H1 (cell line): ENCODE results near the gene SRSF9. TPM values are rescaled to one million over a fixed set of nuclear protein-coding genes. Genes with fewer than 3 reads are reported as not detected.

ENCODE experiments used
- CTCF ChIA-PET: fragments of 300-600 bp; sonication (Branson Sonifier 250); formaldehyde crosslinking; loops from one replicate; lab custom pipeline; 2021; ENCODE audit not compliant: partially characterized antibody; lab: Charles Lee
- POLR2A ChIA-PET: fragments of 300-600 bp; sonication (Branson Sonifier 250); formaldehyde crosslinking; loops from one replicate; lab custom pipeline; 2021; ENCODE audit warnings: inconsistent platforms; ENCODE audit not compliant: partially characterized antibody; lab: Charles Lee
- DNase-seq, 2 experiments: peaks; one replicate each; pipeline versions ENCODE4 v3.0.0 to v3.0.0-alpha.2; 2010 to 2022; ENCODE audit warnings: low spot score in 2 of 2, low read depth in 1 of 2, mixed read lengths in 1 of 2
- FAIRE-seq: peaks from 2 replicates; lab custom pipeline; 2011; peaks lifted over from hg19 to GRCh38; lab: Jason Lieb, UNC
- H2AFZ ChIP-seq: 2 replicates; pipeline ENCODE4 v1.8.1; 2012; ENCODE audit warnings: low read length, inconsistent platforms
- H2AK5ac ChIP-seq: 2 replicates; pipeline ENCODE4 v1.6.1; 2013; ENCODE audit warnings: low read depth, low read length
- H2BK120ac ChIP-seq: replicated peaks from 2 replicates; pipeline ENCODE3; 2013; ENCODE audit warnings: low read depth, low read length, inconsistent platforms
- H2BK12ac ChIP-seq: 2 replicates; pipeline ENCODE4 v1.6.1; 2013; ENCODE audit warnings: low read depth, low read length
- H2BK15ac ChIP-seq: 2 replicates; pipeline ENCODE4 v1.6.1; 2013; ENCODE audit warnings: low read length
- H2BK20ac ChIP-seq: 2 replicates; pipeline ENCODE4 v1.6.1; 2013; ENCODE audit warnings: low read length
- H2BK5ac ChIP-seq: 2 replicates; pipeline ENCODE4 v1.6.1; 2013; ENCODE audit warnings: low read depth, low read length
- H3K14ac ChIP-seq: 2 replicates; pipeline ENCODE4 v1.6.1; 2013; ENCODE audit warnings: inconsistent platforms; ENCODE audit not compliant: insufficient read length
- H3K18ac ChIP-seq: 2 replicates; pipeline ENCODE4 v1.6.1; 2013; ENCODE audit warnings: low read length; ENCODE audit errors: extremely low read depth
- H3K23ac ChIP-seq: 2 replicates; pipeline ENCODE4 v1.6.1; 2013; ENCODE audit warnings: inconsistent platforms; ENCODE audit not compliant: insufficient read length
- H3K23me2 ChIP-seq: 2 replicates; pipeline ENCODE4 v1.6.1; 2013; ENCODE audit warnings: low read depth, low read length
- H3K27ac ChIP-seq: 2 replicates; pipeline ENCODE4 v1.6.1; 2011; ENCODE audit warnings: low read depth, low read length, inconsistent platforms
- H3K27me3 ChIP-seq, 4 experiments: replicated peaks in 1 of 4; 1 replicate in 1 of 4; 2 replicates in 3 of 4; pipeline versions ENCODE4 v1.6.1 to v1.8.1; 2011 to 2013; ENCODE audit warnings: low read length in 3 of 4, mild to moderate bottlenecking in 3 of 4, inconsistent platforms in 2 of 4, mixed read lengths in 2 of 4, moderate library complexity in 1 of 4; ENCODE audit not compliant: control insufficient read depth in 3 of 4, insufficient read depth in 3 of 4; ENCODE audit errors: extremely low read depth in 1 of 4
- H3K36me3 ChIP-seq, 4 experiments: 2 replicates each; pipeline versions ENCODE4 v1.6.1 to v1.8.1; 2011 to 2013; ENCODE audit warnings: mild to moderate bottlenecking in 4 of 4, low read length in 3 of 4, moderate library complexity in 2 of 4, control low read depth in 1 of 4, inconsistent platforms in 1 of 4; ENCODE audit not compliant: insufficient read depth in 4 of 4, control insufficient read depth in 2 of 4
- H3K4ac ChIP-seq: replicated peaks from 2 replicates; pipeline ENCODE3; 2013; ENCODE audit warnings: low read length, low read depth, mixed read lengths, inconsistent platforms; ENCODE audit not compliant: insufficient read length
- H3K4me1 ChIP-seq, 4 experiments: replicated peaks in 1 of 4; 1 replicate in 1 of 4; 2 replicates in 3 of 4; pipeline versions ENCODE4 v1.6.1 to v1.8.1; 2011 to 2013; ENCODE audit warnings: low read length in 3 of 4, inconsistent platforms in 2 of 4, mixed read lengths in 1 of 4; ENCODE audit not compliant: insufficient read depth in 4 of 4, control insufficient read depth in 3 of 4
- H3K4me2 ChIP-seq, 2 experiments: 2 replicates each; pipeline versions ENCODE4 v1.6.1 to v1.8.1; 2011 to 2013; ENCODE audit warnings: low read depth in 2 of 2, low read length in 2 of 2, control low read depth in 1 of 2, inconsistent platforms in 1 of 2, mild to moderate bottlenecking in 1 of 2; ENCODE audit not compliant: insufficient read depth in 1 of 2
- H3K4me3 ChIP-seq, 4 experiments: fragments of 200-600, 300-600 bp in 1 of 4; sonication (generic), shearing (Covaris generic), sonication (Bioruptor Twin) in 1 of 4; 2 replicates each; pipeline versions ENCODE4 v1.5.1 to v1.8.1; 2011 to 2016; ENCODE audit warnings: low read length in 4 of 4, low read depth in 3 of 4, control low read depth in 2 of 4, inconsistent platforms in 2 of 4, mild to moderate bottlenecking in 2 of 4, mixed read lengths in 1 of 4, moderate library complexity in 1 of 4; ENCODE audit not compliant: insufficient read depth in 2 of 4; ENCODE audit errors: extremely low read depth in 1 of 4
- H3K56ac ChIP-seq: replicated peaks from 2 replicates; pipeline ENCODE3; 2013; ENCODE audit warnings: low read depth, mild to moderate bottlenecking, mixed read lengths, low read length, inconsistent platforms; ENCODE audit not compliant: insufficient read length
- H3K79me1 ChIP-seq: 2 replicates; pipeline ENCODE4 v1.6.1; 2013; ENCODE audit warnings: low read depth, low read length, control low read depth
- H3K79me2 ChIP-seq, 2 experiments: 2 replicates each; pipeline versions ENCODE4 v1.6.1 to v1.8.1; 2012 to 2013; ENCODE audit warnings: low read length in 2 of 2, mild to moderate bottlenecking in 2 of 2, inconsistent platforms in 1 of 2; ENCODE audit not compliant: insufficient read depth in 2 of 2, control insufficient read depth in 1 of 2
- H3K9ac ChIP-seq, 4 experiments: replicated peaks in 1 of 4; 1 replicate in 1 of 4; 2 replicates in 3 of 4; pipeline versions ENCODE4 v1.6.1 to v1.8.1; 2011 to 2013; ENCODE audit warnings: low read depth in 3 of 4, low read length in 3 of 4, control low read depth in 2 of 4, mild to moderate bottlenecking in 2 of 4, moderate library complexity in 2 of 4, inconsistent platforms in 1 of 4; ENCODE audit errors: extremely low read depth in 1 of 4
- H3K9me3 ChIP-seq, 2 experiments: 2 replicates each; pipeline versions ENCODE4 v1.6.1 to v1.8.1; 2012 to 2013; ENCODE audit warnings: mild to moderate bottlenecking in 2 of 2, moderate library complexity in 2 of 2, control low read depth in 1 of 2, inconsistent platforms in 1 of 2, low read depth in 1 of 2, low read length in 1 of 2, mixed read lengths in 1 of 2; ENCODE audit not compliant: insufficient read depth in 2 of 2
- H4K20me1 ChIP-seq, 2 experiments: replicated peaks in 1 of 2; 2 replicates each; pipeline versions ENCODE3 to v1.8.1; 2011 to 2013; ENCODE audit warnings: inconsistent platforms in 2 of 2, low read length in 2 of 2, mild to moderate bottlenecking in 1 of 2; ENCODE audit not compliant: insufficient read depth in 2 of 2, control insufficient read depth in 1 of 2
- H4K5ac ChIP-seq: 2 replicates; pipeline ENCODE4 v1.6.1; 2013; ENCODE audit warnings: low read length, low read depth, mixed read lengths, inconsistent platforms; ENCODE audit not compliant: insufficient read length
- H4K8ac ChIP-seq: 2 replicates; pipeline ENCODE4 v1.8.0; 2013; ENCODE audit warnings: mild to moderate bottlenecking, moderate library complexity, low read length, inconsistent platforms; ENCODE audit not compliant: insufficient read depth; ENCODE audit errors: extremely low read depth
- H4K91ac ChIP-seq: replicated peaks from 2 replicates; pipeline ENCODE3; 2013; ENCODE audit warnings: low read length, mixed read lengths, inconsistent platforms; ENCODE audit not compliant: insufficient read length
- PHF8 ChIP-seq: fragments of 200-600 bp; sonication (generic); conservative IDR thresholded peaks from 2 replicates; pipeline ENCODE4 v1.7.1; 2012; ENCODE audit warnings: low read depth, mild to moderate bottlenecking, inconsistent platforms, low read length, moderate library complexity
- TCF12 ChIP-seq: IDR thresholded peaks from 2 replicates; pipeline ENCODE4 v1.6.1; 2011; ENCODE audit warnings: low read depth, mild to moderate bottlenecking, low read length
- WGBS, 2 experiments: shearing (Covaris generic) in 1 of 2; methylation state at CpG; one replicate each; pipeline versions ENCODE4 v1.1.6 to v1.1.7; 2013 to 2015; ENCODE audit warnings: low lambda C conversion rate in 2 of 2, mixed read lengths in 2 of 2, inconsistent platforms in 1 of 2, low coverage in 1 of 2, missing lambda C conversion rate in 1 of 2; ENCODE audit not compliant: insufficient replicate concordance in 2 of 2, insufficient coverage in 1 of 2, insufficient read length in 1 of 2; ENCODE audit errors: extremely low coverage in 1 of 2, missing lambda C conversion rate in 1 of 2; 5-methylcytosine and 5-hydroxymethylcytosine counted together
- polyA plus RNA-seq, 7 experiments: library from polyadenylated mRNA; depleted of rRNA in 3 of 7; stranded (reverse) in 5 of 7; unstranded in 2 of 7; fragments of >200 nt in 5 of 7; fragments of 200-250 nt in 2 of 7; gene quantifications; 1 replicate in 5 of 7; 2 replicates in 1 of 7; 4 replicates in 1 of 7; pipeline versions ENCODE4 v1.2.1 to v1.2.3, GENCODE V29; 2011 to 2013; ENCODE audit warnings: missing spikeins in 2 of 7, mixed read lengths in 2 of 7
- total RNA-seq: library from RNA; stranded (reverse); fragmentation: NEBNext Ultra II Directional; extraction: Animal tissue kit (Norgen Biotek cat#: 25700); gene quantifications from 2 replicates; pipeline ENCODE4 v1.2.1, GENCODE V29; 2021

The SRSF9 gene
- total and polyA plus RNA-seq, 2 of the 8 experiments (the other 6 are each of a cell fraction or from before 2014, with no cell fraction given) = 172 to 304 TPM

- peaks cover 0 to 6% (median 1%) of the 10 kb centered on the region in 4 experiments; a peak in 3 of 7 replicates for H3K4me1 ChIP-seq
- peak overlapping the region; percentile 38 to 80 (median 50) for H3K9ac ChIP-seq
- peak overlapping the region; percentile 17 for H3K23ac ChIP-seq
- FAIRE-seq = no peak
- POLR2A ChIA-PET = interaction anchor here (0.7 to 10.1 kb wide), 21 partner anchors 10 to 294 kb away, joined by 3 to 119 read pairs (median 7); partner anchors contain the start of genes COQ5, GATC, POP5 and RNF10
- no peak overlapping the region for H3K27ac ChIP-seq
- H3K27me3 ChIP-seq = no peaks in the 10 kb centered on the region
- H2AK5ac ChIP-seq = no peak overlapping the region
- CTCF ChIA-PET = interaction anchor here (0.7 to 2.1 kb wide), 6 partner anchors 9 to 56 kb away, joined by 3 to 9 read pairs (median 4); no protein-coding TSS in a partner anchor
- peaks cover 16 to 20% of the 10 kb centered on the region in 2 experiments for H3K79me2 ChIP-seq
- no peak overlapping the region for H2BK120ac ChIP-seq
- H3K18ac ChIP-seq = no peak overlapping the region
- peak overlapping the region; percentile 64 to 96 (median 80) for H3K4me3 ChIP-seq
- peak in 1 of 2 experiments; percentile 52 for DNase-seq
- no peak overlapping the region for H2BK12ac ChIP-seq
- peak overlapping the region; percentile 79 for H2AFZ ChIP-seq
- no peak overlapping the region for H4K91ac ChIP-seq
- H2BK15ac ChIP-seq = no peak overlapping the region
- peak overlapping the region; percentile 50 for H4K5ac ChIP-seq
- H3K79me1 ChIP-seq = 0 out of 2 replicates have a peak, but pooled peaks cover 3% of the 10 kb centered on the region
- H4K20me1 ChIP-seq = peaks cover 12 to 13% of the 10 kb centered on the region in 2 experiments
- peaks cover 2 to 17% (median 9%) of the 10 kb centered on the region in 4 experiments; a peak in 7 of 8 replicates for H3K36me3 ChIP-seq
- no peak overlapping the region for H2BK20ac ChIP-seq
- 0 out of 2 replicates have a peak, but pooled peaks have one; percentile 3 for TF ChIP-seq PHF8
- no peak for TF ChIP-seq TCF12
- 0 out of 2 replicates have a peak overlapping the region, but pooled peaks have one; percentile 26 for H2BK5ac ChIP-seq
- H3K4me2 ChIP-seq = peak overlapping the region; percentile 85 to 86
- H3K56ac ChIP-seq = peak overlapping the region; percentile 9
- 7% methylated on average over 12 of the region's 17 CpGs; no CpG with 5 or more reads in 1 of the 2 experiments for WGBS, 2 experiments
- H4K8ac ChIP-seq = no peak overlapping the region
- H3K9me3 ChIP-seq = no peaks in the 10 kb centered on the region
- peak overlapping the region; percentile 84 for H3K14ac ChIP-seq
- H3K4ac ChIP-seq = no peak overlapping the region
- peaks cover 10% of the 10 kb centered on the region for H3K23me2 ChIP-seq
These were observed 25.7 kb upstream of the SRSF9 start for GRCh38 chr12:120495186-120495730.
